OCI-LY7 (cell line): ENCODE data around the gene SLC6A19. TPM values are rescaled to one million over a fixed set of nuclear protein-coding genes. Genes with fewer than 3 reads are reported as not detected.

Experiments used
- BruUV-seq: library from RNA; stranded (reverse); fragments of 400-500 nt; replicated peaks from 2 replicates; lab custom pipeline; 2021; lab: Mats Ljungman, UMichigan
- CTCF ChIA-PET: fragments of 300-600 bp; sonication (Branson Sonifier 250); formaldehyde crosslinking; loops from one replicate; lab custom pipeline; 2022; ENCODE audit warnings: antibody characterized with exemption; ENCODE audit not compliant: unreplicated experiment; lab: Charles Lee
- POLR2A ChIA-PET: fragments of 300-600 bp; sonication (Branson Sonifier 250); formaldehyde crosslinking; loops from one replicate; lab custom pipeline; 2022; ENCODE audit warnings: antibody characterized with exemption; lab: Charles Lee
- DNase-seq: peaks from one replicate; pipeline ENCODE4 v3.0.0-alpha.2; 2015; ENCODE audit warnings: low spot score
- H2AFZ ChIP-seq: fragments of 200-600 bp; sonication (generic), shearing (Covaris generic); 2 replicates; pipeline ENCODE4 v1.6.1; 2014; ENCODE audit warnings: mild to moderate bottlenecking, antibody characterized with exemption, low read length, moderate library complexity
- H3K27ac ChIP-seq: fragments of 200-600 bp; sonication (generic); 2 replicates; pipeline ENCODE4 v1.5.1; 2014; ENCODE audit warnings: mixed run types, low read depth, mild to moderate bottlenecking, moderate library complexity, low read length, inconsistent platforms; ENCODE audit not compliant: poor library complexity, severe bottlenecking
- H3K36me3 ChIP-seq: fragments of 200-600 bp; sonication (generic); 2 replicates; pipeline ENCODE4 v1.6.1; 2014; ENCODE audit warnings: mild to moderate bottlenecking, antibody characterized with exemption, low read length, moderate library complexity, mixed read lengths; ENCODE audit not compliant: insufficient read depth
- H3K4me1 ChIP-seq: fragments of 200-600 bp; sonication (generic); 2 replicates; pipeline ENCODE4 v1.5.1; 2014; ENCODE audit warnings: mild to moderate bottlenecking, low read length; ENCODE audit not compliant: insufficient read depth, poor library complexity, severe bottlenecking
- H3K4me2 ChIP-seq: fragments of 200-600 bp; sonication (generic); 2 replicates; pipeline ENCODE4 v1.6.1; 2014; ENCODE audit warnings: mild to moderate bottlenecking, low read length
- H3K4me3 ChIP-seq: fragments of 200-600 bp; sonication (generic); 2 replicates; pipeline ENCODE4 v1.5.1; 2014; ENCODE audit warnings: mild to moderate bottlenecking, low read depth, low read length; ENCODE audit not compliant: poor library complexity, severe bottlenecking
- H3K79me2 ChIP-seq: fragments of 200-600 bp; sonication (generic); 2 replicates; pipeline ENCODE4 v1.6.1; 2016; ENCODE audit warnings: low read depth, mild to moderate bottlenecking, low read length, moderate library complexity, mixed read lengths; ENCODE audit not compliant: insufficient read depth
- H3K9me2 ChIP-seq: fragments of 200-600 bp; sonication (generic); 2 replicates; pipeline ENCODE4 v1.6.1; 2016; ENCODE audit warnings: mild to moderate bottlenecking, low read length, mixed read lengths; ENCODE audit not compliant: insufficient read depth
- H3K9me3 ChIP-seq: fragments of 200-600 bp; sonication (generic); 2 replicates; pipeline ENCODE4 v1.6.1; 2014; ENCODE audit warnings: mild to moderate bottlenecking, mixed run types, low read length, mixed read lengths
- H4K20me1 ChIP-seq: fragments of 200-600 bp; sonication (generic); 2 replicates; pipeline ENCODE4 v1.6.1; 2014; ENCODE audit warnings: mild to moderate bottlenecking, antibody characterized with exemption, low read length, moderate library complexity, mixed read lengths; ENCODE audit not compliant: insufficient read depth
- CTCF ChIP-seq: fragments of 200-600 bp; sonication (generic); conservative IDR thresholded peaks from 2 replicates; pipeline ENCODE4 v1.5.1; 2014; ENCODE audit warnings: mild to moderate bottlenecking, antibody characterized with exemption, low read length, moderate library complexity, mixed read lengths
- EZH2phosphoT487 ChIP-seq: fragments of 200-600 bp; sonication (generic); IDR thresholded peaks from 2 replicates; pipeline ENCODE4 v1.6.1; 2018; ENCODE audit warnings: low read depth, borderline replicate concordance, mild to moderate bottlenecking, mixed run types, antibody characterized with exemption, low read length, moderate library complexity, mixed read lengths
- intact Hi-C: fragments of 100-400 bp; cut with micrococcal nuclease; formaldehyde crosslinking; loops from one replicate; pipeline ENCODE4 v1.10.0; 2022; ENCODE audit not compliant: unreplicated experiment
- total RNA-seq, 2 experiments: library from RNA; depleted of rRNA in 1 of 2; stranded (reverse); fragments of >200 nt in 1 of 2; shearing (Covaris generic) in 1 of 2; gene quantifications; 2 replicates each; pipeline ENCODE4 v1.2.3, GENCODE V29; 2014 to 2022

Gene SLC6A19
- total RNA-seq, 2 experiments from 2014 or later: not detected

- Histone ChIP-seq H4K20me1 (no peaks in the 10 kb centered on the region; the same call in 1 of the 2 replicates), H2AFZ (no peak overlapping the region), H3K4me2 (no peak overlapping the region), H3K79me2 (peaks cover 32% of the 10 kb centered on the region), H3K9me3 (no peaks in the 10 kb centered on the region), H3K4me3 (no peak overlapping the region), H3K27ac (no peak overlapping the region), H3K36me3 (peaks cover 86% of the 10 kb centered on the region), H3K4me1 (no peaks in the 10 kb centered on the region), H3K9me2 (no peaks in the 10 kb centered on the region)
- TF ChIP-seq CTCF (no peak), EZH2phosphoT487 (no peak)
- ChIA-PET CTCF (no interaction called here), POLR2A (no interaction called here)
- intact Hi-C loops: no loop called here
- BruUV-seq: no TSS peak
- DNase-seq: no peak
These were observed 70.8 kb downstream of the SLC6A19 start for GRCh38 chr5:1272201-1272600.

GRCh38 chr5:1273745-1274144 lies 72.3 kb downstream of the SLC6A19 start:
- no peak for DNase-seq
- H3K27ac ChIP-seq: no peak overlapping the region
- ChIA-PET POLR2A (no interaction called here), CTCF (no interaction called here)
- H3K36me3 ChIP-seq: peaks cover 89% of the 10 kb centered on the region
- no peak overlapping the region for H2AFZ ChIP-seq
- BruUV-seq: no TSS peak
- no peak overlapping the region for H3K4me2 ChIP-seq
- H3K4me1 ChIP-seq: no peaks in the 10 kb centered on the region
- H4K20me1 ChIP-seq: no peaks in the 10 kb centered on the region; the same call in 1 of the 2 replicates
- no peaks in the 10 kb centered on the region for H3K9me2 ChIP-seq
- H3K79me2 ChIP-seq: peaks cover 35% of the 10 kb centered on the region
- intact Hi-C loops: no loop called here
- no peak for TF ChIP-seq CTCF
- no peak for TF ChIP-seq EZH2phosphoT487
- no peak overlapping the region for H3K4me3 ChIP-seq
- H3K9me3 ChIP-seq: no peaks in the 10 kb centered on the region

GRCh38 chr5:1274471-1274870 lies 73.1 kb downstream of the SLC6A19 start:
- intact Hi-C loops: no loop called here
- no peak for TF ChIP-seq EZH2phosphoT487
- no peak for TF ChIP-seq CTCF
- ChIA-PET CTCF (no interaction called here), POLR2A (no interaction called here)
- no peaks in the 10 kb centered on the region; the same call in 1 of the 2 replicates for H4K20me1 ChIP-seq
- no peak for DNase-seq
- H3K27ac ChIP-seq: no peak overlapping the region
- no peak overlapping the region for H3K4me3 ChIP-seq
- no TSS peak for BruUV-seq
- peaks cover 39% of the 10 kb centered on the region for H3K79me2 ChIP-seq
- H3K4me2 ChIP-seq: no peak overlapping the region
- H2AFZ ChIP-seq: no peak overlapping the region
- peaks cover 89% of the 10 kb centered on the region for H3K36me3 ChIP-seq
- no peaks in the 10 kb centered on the region for H3K9me2 ChIP-seq
- H3K9me3 ChIP-seq: no peaks in the 10 kb centered on the region
- H3K4me1 ChIP-seq: no peaks in the 10 kb centered on the region

Other genes starting within 250 kb of the SLC6A19 start
- gene NKD2, start 192.8 kb upstream of the SLC6A19 start, total RNA-seq (2014; rRNA removed; shearing (Covaris generic)): 0.38 TPM in 1 of 2 replicates, not detected in the other
- gene NKD2, start 192.8 kb upstream of the SLC6A19 start, total RNA-seq (2022): 0.22 and 0.38 TPM in 2 replicates
- gene SLC12A7, start 89.5 kb upstream of the SLC6A19 start, total RNA-seq (2014; rRNA removed; shearing (Covaris generic)): not detected in 2 replicates
- gene SLC12A7, start 89.5 kb upstream of the SLC6A19 start, total RNA-seq (2022): 0.06 TPM in 1 of 2 replicates, not detected in the other
- gene SLC6A18, start 23.8 kb downstream of the SLC6A19 start, total RNA-seq (2014; rRNA removed; shearing (Covaris generic)): not detected in 2 replicates
- gene SLC6A18, start 23.8 kb downstream of the SLC6A19 start, total RNA-seq (2022): not detected in 2 replicates
- gene TERT, start 93.5 kb downstream of the SLC6A19 start, total RNA-seq (2014; rRNA removed; shearing (Covaris generic)): 120 and 156 TPM in 2 replicates
- gene TERT, start 93.5 kb downstream of the SLC6A19 start, total RNA-seq (2022): 173 and 198 TPM in 2 replicates
- 356 and 395 TPM in 2 replicates for gene CLPTM1L, start 143.5 kb downstream of the SLC6A19 start, total RNA-seq (2014; rRNA removed; shearing (Covaris generic))
- 395 and 396 TPM in 2 replicates for gene CLPTM1L, start 143.5 kb downstream of the SLC6A19 start, total RNA-seq (2022)
- gene SLC6A3, start 243.8 kb downstream of the SLC6A19 start, total RNA-seq (2014; rRNA removed; shearing (Covaris generic)): 0.05 TPM in 1 of 2 replicates, not detected in the other
- not detected in 2 replicates for gene SLC6A3, start 243.8 kb downstream of the SLC6A19 start, total RNA-seq (2022)